Measurements from ENCODE around the gene CACNG8.
A peak's percentile ranks its signal among the peaks of the same experiment; 100 is the strongest.
"Not testable (repeated sequence)": the region's sequence is repeated elsewhere in the genome, so short reads cannot be mapped to it uniquely, and the experiment has no call there.

CACNG8 gene

DNA sequence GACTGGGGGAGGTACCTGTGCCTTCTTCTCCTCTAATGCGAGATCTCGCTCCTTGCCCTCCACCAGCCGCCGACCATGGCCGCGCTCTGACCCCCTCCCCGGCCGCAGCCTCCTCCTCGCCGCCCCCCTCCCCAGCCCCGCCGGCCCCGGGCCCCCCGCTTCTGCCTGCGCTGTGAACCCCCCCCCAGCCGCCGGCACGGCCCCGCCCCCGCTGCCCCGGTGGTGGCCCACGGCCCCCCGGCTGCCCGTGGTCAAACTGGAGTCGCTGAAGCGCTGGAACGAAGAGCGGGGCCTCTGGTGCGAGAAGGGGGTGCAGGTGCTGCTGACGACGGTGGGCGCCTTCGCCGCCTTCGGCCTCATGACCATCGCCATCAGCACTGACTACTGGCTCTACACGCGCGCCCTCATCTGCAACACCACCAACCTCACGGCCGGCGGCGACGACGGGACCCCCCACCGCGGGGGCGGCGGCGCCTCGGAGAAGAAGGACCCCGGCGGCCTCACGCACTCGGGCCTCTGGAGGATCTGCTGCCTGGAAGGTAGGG, at the start of gene CACNG8:
CACNG8 (plus strand) TSS at position 51 of the 545 bp plus-strand sequence.
- no peak for DNase-seq

GRCh38 chr19:53915000-53915399, 47.7 kb upstream of the CACNG8 start:
- no peak for DNase-seq

- no peak for DNase-seq
Measured at GRCh38 chr19:53916004-53916403, 46.7 kb upstream of the CACNG8 start.

GRCh38 chr19:53917356-53917755, 45.4 kb upstream of the CACNG8 start:
- no peak for DNase-seq

GRCh38 chr19:53927739-53928138, 35.0 kb upstream of the CACNG8 start:
- no peak for DNase-seq

GRCh38 chr19:53936029-53936428, 26.7 kb upstream of the CACNG8 start:
- DNase-seq: no peak

GRCh38 chr19:53942001-53942786, 20.5 kb upstream of the CACNG8 start:
- peak; percentile 79 to 91 for DNase-seq

GRCh38 chr19:53944416-53944815, 18.3 kb upstream of the CACNG8 start:
- no peak for DNase-seq

DNA sequence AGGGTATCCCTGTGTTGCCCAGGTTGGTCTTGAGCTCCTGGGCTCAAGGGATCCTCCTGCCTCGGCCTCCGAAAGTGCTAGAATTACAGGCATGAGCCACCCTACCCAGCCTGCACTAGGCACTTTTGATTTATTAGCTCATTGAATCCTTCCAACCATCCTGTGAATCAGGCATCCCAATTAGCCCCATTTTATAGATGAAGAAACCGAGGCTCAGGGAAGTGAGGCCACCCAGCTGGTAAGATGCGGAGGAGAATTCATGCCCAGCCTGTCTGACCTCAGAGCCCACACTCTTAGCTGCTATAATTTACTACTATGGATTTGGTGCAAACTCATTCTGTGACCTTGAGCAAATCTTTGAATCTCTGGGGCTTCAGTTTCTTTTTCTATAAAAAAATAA, 17.8 kb upstream of the CACNG8 start:
- DNase-seq: no peak

GRCh38 chr19:53945441-53945840, 17.3 kb upstream of the CACNG8 start:
- DNase-seq: no peak

DNA sequence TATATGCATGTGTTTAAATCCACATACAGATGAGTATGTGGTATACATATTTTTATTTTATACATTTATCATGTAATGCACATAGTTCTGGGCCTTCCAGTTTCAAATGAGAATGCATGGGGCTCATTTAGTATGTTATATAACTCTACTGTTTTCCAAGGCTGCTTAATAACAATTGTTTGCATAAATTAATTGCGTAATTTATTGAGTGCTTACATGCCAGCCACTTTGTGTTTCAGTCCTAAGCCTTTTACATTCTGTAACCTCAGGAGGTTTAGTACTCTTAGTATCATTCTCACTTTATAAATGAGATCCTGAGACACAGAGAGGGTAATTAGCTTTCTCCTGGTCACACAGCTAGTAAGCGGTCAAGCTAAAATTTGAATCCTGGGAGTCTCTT, 16.7 kb upstream of the CACNG8 start:
- no peak for DNase-seq

DNA sequence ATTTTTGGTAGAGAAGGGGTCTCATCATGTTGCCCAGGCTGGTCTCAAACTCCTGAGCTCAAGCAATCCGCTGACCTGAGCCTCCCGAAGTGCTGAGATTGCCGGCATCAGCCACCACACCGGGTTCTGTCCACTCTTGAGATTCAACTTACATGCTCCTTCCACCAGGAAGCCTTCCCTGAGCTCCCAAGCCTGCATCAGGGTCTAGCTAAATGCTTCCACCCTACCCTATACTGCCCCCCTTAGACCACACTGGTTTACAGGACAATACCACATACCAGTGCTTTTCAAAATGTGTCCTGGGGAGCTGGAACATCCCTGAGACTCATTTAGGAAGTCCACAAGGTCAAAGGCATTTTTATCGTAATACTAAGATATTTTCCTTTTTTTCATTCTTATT, 15.1 kb upstream of the CACNG8 start:
- no peak for DNase-seq

GRCh38 chr19:53948611-53949010, 14.1 kb upstream of the CACNG8 start:
- DNase-seq: not testable (repeated sequence)

- no peak for DNase-seq
Measured at GRCh38 chr19:53951436-53951835, 11.3 kb upstream of the CACNG8 start.

DNA sequence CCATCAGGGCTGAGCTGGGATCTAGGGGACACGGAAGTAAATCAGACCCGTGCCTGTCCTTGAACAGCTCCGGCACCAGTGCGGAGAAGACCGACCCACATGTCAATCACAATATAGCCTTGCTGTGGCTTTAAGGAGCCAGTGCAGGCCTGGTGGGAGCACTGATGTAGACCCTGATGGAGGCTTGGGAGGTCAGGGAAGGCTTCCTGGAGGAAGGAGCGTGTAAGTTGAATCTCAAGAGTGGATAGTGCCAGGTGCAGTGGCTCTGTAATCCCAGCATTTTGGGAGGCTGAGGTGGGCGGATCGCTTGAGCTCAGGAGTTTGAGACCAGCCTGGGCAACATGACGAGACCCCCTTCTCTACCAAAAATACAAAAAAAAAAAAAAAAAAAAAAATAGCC, 10.8 kb upstream of the CACNG8 start:
- DNase-seq: no peak

DNA sequence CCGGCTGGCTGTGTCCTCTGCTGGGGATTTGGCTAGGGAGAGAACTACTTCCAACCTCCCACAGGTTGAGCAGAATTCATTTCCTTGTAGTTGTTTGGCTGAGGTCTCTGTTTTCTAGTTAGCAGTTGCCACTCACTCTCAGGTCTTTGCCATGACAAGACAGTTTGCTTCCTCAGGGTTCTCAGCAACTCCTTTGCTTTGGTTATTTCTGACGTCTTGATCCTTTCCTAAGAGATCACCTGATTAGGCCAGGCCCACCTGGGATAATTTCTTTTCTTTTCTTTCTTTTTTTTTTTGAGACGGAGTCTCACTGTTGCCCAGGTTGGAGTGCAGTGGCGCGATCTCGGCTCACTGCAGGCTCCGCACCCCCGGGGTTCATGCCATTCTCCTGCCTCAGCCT, 9.4 kb upstream of the CACNG8 start:
- DNase-seq: no peak

GRCh38 chr19:53957448-53958167, 5.1 kb upstream of the CACNG8 start:
- DNase-seq: no peak

- DNase-seq: no peak
Measured at GRCh38 chr19:53958168-53958571, 4.6 kb upstream of the CACNG8 start.

DNA sequence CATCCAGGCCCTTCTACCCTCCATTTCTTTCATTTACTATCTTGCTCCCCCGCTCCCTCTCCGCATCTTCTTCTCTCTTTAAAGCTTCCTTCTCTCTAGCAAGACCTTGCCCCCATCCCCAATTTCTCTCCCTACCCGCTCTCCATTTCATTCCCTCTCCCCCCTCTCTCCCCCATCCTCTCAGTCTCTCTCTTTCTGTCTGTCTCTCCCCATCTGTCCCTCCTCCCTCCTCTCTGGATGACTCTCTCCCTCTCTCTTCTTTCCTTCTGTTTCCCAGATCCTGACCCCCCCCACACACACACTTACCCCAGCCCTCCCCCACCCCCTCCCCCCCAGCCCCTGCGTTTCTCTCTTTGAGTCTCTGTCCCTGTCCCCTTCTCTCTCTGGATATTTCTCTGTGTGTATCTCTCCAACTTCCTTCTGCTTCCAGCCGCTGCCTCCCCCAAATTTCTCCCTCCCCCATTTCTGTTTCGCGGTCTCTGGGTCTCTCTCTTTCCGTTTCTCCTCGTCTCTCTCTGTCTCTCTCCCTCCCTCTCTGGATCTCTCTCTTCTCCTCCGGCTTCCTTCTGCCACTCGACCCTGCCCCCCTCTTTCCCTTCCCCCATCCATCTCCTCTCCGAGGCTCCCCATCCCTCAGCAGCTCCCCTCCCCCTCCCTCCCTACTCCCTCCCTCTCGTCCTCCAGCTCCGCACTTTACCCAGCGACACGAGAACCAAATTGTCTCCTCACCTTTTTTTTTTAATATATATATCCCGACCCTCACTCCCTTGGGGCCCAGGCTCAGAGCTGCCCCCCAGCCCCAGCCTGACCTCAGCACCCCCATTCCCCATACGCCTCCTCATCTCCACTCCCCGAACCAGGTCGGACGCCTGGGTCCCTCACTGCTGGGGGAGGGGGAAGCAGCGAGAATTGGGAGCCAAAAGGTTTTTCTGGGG, 3.6 kb upstream of the CACNG8 start:
- no peak for DNase-seq

- no peak for DNase-seq
Measured at GRCh38 chr19:53960187-53960586, 2.5 kb upstream of the CACNG8 start.

- no peak for DNase-seq
Measured at GRCh38 chr19:53960886-53961285, 1.9 kb upstream of the CACNG8 start.

GRCh38 chr19:53961523-53962356, 997 bp upstream of the CACNG8 start:
- no peak for DNase-seq

All from NCI-H1930 (cell line).